HG02678 (cell line): Measurements from ENCODE around the gene SMYD3.

Source experiments
- ATAC-seq: cut with Tn5 transposase; IDR thresholded peaks from one replicate; pipeline ENCODE4 v1.9.1; 2021; ENCODE audit warnings: mild to moderate bottlenecking, moderate library complexity; ENCODE audit not compliant: unreplicated experiment

Gene SMYD3

DNA sequence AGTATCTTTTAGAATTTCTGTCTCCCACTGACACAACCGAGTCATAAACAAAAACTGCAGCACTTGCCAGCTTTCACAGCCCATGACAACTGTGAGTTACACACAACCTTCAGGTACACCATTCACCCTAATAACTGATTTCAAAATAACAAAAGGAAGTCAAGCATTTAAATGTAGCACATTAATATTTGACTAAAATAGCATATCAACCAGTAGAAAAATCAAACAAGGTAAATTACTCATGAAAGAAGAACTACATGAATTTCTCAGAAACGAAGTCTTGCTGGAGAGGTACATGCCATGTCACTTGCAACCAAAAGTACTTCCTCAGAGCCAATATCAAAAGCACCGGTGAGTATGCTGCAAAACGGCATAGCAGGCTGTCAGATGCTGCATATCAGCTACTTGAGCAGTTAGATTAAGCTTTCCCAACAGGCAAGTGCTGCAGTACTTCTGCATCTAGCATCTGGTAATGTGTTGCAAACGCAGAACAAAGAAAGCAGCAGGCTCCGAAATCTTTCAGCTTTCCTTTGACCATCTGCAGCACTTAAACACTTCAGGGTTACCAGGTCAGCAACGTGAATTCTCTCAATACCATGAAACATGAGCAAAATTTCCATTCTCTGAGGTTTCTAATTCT lies 223.2 kb downstream of the SMYD3 start:
- no peak for ATAC-seq

DNA sequence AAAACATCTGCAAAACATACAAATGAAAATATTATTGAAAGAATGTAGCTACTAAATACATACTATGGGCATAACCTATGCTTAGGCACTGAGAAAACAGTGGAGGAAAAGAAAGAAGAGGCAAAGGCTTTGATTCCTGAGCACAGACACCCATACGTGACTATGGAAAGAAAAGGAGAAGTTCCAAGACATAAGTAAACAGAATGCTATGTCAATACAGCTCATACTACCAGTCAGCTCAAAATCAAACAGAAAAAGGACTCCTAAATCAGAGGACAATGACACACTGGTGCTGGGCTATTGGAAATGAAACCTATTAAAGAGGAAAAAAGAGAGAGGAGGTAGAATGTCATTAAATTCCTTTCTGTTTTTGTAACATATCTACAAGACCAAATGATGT lies 225.4 kb downstream of the SMYD3 start:
- no peak for ATAC-seq

DNA sequence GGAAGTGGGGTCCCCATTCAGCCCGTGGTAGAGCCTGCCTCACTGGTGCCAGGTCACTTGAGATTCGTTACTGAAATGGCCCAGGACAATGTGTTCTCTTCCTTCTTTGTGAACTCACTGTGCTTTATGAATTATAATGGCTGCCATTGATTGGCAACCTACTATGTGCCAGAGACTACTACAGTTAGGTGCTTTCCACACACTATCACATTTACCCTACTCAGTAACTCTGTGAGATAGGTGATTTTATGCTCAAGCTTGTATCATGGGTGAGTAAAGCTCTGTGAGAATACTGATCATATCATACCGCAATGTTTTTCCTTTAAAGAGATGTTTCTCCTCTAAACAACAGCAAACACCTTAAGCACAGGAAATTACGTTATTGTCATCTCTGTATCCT lies 225.9 kb downstream of the SMYD3 start:
- no peak for ATAC-seq

DNA sequence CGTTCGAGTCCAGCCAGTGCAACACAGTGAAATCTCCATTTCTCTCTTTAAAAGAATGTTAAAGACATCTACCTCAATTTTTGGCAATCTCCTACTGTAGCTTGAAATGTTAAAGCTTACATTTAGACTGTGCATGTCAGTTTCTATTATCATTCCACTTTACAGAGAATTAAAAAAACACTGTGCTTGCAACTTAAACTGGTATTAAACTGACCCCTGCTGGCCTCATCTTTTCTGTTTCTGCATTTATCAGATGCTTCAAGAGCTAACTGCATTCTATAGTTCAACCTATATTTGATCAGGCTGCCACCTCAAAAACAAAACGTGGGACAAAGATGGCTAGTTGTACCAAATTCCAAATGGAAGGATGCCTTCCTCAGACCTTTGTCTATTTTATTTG lies 226.5 kb downstream of the SMYD3 start:
- ATAC-seq, result no peak

DNA sequence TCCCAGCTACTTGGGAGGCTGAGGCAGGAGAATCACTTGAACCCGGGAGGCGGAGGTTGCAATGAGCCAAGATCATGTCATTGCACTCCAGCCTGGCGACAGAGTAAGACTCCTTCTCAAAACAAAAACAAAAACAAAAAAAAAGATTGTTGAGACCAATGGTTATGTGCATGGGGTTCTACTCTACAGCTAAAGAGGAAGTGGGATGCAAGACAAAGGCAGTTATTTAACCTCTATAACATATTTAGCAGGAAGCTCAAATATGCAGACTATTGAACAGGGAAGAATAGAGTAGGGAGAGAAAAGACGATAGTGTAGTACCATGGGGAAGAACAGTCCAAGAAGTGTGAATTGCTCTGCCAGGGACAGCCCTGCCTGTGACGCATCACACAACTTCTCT lies 227.7 kb downstream of the SMYD3 start:
- ATAC-seq, result no peak

DNA sequence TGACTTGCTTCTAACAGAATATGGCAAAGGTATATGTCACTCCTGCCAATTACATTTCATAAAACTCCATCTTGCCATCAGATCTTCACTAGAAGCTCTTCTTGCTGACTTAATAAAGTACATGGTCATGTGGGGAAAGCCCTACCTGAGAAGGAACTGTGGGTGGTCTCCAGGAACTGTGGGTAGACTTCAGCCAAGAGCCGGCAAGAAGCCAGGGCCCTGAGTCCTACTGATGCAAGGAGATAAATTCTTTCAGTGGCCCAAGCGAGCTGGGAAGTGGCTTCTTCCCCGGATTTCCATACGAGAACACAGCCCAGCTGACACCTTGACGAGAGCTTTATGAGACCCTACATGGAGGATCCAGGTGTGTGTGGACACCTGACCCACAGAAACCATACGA lies 228.7 kb downstream of the SMYD3 start:
- no peak for ATAC-seq

DNA sequence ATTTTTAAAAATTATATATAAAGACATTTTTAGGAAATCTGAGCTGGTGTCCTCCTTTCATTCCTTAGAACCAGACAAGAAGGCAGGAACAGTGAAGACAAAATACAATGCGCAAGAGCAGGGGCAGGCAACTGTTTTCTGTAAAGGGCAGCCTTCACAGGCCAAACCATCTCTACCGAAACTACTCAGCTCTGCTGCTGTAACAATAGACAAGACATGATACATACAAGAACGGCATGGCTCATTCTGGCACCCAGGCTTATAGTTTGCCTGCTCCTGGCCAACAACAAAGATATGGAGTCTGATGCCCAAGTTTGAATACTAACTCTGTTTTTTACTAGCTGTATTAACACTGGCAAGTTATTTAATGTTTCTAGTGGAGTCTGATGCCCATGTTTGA lies 232.0 kb downstream of the SMYD3 start:
- ATAC-seq, result no peak

DNA sequence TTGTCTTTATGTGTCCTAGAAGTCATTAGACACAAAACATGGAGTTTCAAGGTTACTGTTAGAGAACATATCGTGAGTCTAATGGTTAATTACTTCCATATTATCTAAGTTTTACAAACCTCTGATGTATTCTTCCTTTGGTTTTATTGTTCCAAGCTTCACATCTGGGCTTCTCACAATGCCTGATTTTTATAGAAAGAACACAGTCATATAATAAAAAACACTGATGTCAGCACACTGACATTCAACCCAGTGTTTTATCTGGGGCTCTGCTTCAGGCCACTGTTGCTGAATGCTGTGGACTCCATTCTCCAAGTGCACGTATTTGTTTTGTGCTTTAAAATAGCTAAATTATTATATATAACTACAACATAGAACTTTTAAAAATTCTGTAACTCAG lies 232.9 kb downstream of the SMYD3 start:
- ATAC-seq, result no peak

DNA sequence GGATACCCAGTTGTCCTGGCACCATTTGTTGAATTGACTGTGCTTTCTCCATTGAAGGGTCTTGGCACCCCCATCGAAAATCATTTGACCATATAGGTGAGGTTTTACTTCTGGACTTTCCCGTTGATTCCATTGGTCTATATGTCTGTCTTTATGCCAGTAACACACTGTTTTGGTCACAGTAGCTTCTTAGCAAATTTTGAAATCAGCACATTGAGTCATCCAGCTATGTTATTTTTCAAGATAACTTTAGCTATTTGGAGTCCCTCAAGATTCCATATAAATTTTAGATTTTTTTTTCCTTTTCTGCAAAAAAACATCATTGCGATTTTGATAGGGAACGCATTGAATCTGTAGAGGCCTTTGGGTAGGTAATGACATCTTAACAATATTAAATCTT lies 235.6 kb downstream of the SMYD3 start:
- ATAC-seq, result no peak

DNA sequence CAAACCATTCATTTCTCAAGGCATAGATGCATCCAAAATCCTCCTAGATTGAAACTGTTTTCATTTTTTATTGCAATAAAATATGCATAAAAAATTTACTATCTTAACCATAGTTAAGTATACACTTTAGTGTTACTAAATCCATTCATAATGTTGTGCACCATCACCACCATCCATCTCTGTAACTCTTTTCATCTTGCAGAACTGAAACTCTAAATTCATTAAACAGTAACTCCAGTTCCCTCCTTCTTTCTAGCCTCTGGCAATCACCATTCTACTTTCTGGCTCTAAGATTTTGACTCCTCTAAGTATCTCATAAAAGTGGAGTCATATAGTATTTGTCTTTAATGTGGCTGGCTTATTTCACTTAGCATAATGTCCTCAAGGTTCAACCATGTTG lies 236.8 kb downstream of the SMYD3 start:
- peak; percentile 84 for ATAC-seq

DNA sequence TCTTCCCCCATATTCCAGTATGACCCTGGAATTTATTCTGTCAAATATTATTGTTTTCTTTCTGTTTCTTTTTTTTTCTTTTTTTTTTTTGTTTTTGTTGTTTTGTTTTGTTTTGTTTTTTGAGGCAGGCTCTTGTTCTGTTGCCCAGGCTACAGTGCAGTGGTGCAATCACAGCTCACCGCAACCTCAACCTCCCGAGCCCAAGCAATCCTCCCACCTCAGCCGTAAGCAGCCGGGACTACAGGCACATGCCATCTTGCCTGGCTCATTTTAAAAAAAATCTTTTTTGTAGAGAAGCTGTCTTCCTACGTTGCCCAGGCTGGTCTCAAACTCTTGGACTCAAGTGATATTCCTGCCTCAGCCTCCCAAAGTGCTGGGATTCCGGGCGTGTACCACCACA lies 237.6 kb downstream of the SMYD3 start:
- no peak for ATAC-seq

DNA sequence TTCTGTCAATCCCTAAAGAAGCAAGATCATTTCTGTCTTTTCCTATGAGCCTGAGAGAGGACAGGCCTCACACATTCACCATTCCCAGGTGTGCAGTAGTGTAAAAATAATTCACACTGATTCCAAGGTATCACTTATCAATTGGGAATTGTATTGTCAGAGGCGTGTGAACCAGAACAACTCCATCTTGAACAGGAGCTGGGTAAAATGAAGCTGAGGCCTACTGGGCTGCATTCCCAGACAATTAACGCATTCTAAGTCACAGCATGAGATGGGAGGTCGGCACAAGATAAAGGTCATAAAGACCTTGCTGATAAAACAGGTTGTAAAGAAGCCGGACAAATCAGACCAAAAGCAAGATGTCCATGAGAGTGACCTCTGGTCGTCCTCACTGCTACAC lies 239.2 kb downstream of the SMYD3 start:
- no peak for ATAC-seq

DNA sequence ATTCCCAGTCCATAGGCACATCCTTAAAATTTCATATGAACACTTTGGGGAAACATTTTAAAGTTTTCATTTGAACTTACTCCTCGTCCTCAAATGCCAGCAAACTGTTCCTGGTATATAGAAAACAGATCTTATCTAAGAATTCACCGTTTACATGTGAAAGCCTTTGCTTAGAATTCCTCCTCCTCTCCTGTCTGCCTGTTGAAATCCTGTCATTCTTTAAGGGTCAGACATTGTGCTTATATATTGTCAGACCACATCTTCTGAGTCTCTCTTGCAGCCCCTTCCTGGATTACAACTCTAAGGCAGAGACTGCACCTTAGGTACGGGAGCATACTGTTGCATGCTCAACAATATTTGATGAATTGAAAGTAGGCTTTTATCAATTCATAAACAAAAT lies 239.7 kb downstream of the SMYD3 start:
- no peak for ATAC-seq

DNA sequence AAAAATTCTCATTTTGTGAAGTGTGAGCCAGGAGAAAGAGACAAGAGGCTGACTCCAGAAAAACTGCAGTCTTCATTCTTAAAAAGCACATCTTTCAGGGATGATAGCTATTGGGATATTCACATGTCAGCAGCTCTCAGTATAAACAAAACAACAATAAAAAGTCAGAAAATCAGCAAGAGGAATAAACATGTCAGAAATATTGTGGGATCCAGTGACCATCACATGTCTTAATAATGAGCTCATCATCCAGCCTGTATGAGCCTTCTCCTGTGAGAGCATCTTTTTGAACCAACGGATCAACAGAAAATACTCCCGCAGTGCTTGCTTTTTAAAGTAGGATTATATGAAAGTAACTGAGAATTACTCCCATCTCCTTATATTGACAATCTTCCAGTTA lies 241.6 kb downstream of the SMYD3 start:
- ATAC-seq, result no peak

DNA sequence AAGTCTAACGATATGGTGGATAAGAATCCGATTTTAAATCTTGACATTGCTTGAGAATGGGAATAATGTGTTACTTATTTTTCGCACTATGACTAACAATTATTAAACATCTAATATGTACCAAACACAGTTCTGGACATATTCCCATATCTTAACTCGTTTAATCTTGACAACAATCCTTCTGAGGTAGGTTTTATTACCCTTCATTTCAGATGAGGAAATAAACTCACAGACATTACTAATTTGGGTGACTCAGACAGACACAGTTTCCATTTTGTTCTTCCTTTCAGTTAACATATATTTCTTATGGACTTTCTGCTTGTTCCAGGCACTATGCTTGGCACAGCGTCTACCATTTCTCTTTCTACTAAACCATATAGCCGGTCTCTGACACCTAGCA lies 244.8 kb downstream of the SMYD3 start:
- no peak for ATAC-seq

DNA sequence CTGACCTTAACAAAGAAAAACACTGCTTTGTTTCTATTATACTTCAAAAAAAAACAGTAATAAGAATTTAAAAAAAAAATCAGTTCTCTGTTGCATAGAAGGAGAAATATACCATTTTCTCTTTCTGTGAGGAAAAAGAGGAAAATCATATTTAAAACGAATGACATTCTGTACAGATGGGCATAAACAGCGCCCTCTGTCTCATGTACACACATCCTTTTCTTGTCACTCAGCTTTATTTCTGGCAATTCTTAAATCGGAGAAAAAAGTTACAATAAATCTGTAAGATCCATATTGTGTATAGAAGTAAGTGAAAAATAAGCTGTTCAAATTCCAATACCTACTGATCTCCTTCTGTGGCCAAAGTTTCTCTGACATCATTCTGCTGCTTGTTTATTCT lies 245.4 kb downstream of the SMYD3 start:
- ATAC-seq, result no peak

DNA sequence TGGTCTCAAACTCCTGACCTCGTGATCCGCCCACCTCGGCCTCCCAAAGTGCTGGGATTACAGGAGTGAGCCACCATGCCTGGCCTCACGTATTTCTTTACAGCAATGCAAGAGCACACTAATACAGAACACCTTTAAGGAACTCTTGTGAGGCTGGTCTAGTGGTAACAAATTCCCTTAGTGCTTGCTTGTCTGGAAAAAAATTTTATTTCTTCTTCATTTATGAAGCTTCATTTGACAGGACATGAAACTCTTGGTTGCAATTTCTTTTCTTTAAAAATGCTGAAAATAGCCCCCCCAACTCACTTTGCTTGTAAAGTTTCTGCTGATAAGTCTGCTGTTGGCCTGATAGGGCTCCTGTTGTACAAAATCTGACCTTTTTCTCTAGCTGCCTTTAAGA lies 248.8 kb downstream of the SMYD3 start:
- no peak for ATAC-seq

DNA sequence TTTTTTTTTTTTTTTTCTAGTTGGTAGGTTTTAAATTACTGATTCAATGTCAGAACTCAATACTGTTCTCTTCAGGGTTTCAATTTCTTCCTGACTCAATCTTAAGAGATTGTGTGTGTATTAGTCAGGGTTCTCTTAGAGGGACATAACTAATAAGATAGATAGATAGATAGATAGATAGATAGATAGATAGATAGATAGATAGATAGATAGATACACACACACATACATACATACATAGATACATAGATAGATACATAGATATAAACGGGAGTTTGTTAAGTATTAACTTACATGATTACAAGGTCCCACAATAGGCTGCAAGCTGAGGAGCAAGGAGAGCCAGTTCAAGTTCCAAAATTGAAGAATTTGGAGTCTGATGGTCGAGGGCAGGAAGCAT lies 251.3 kb downstream of the SMYD3 start:
- ATAC-seq, result no peak

DNA sequence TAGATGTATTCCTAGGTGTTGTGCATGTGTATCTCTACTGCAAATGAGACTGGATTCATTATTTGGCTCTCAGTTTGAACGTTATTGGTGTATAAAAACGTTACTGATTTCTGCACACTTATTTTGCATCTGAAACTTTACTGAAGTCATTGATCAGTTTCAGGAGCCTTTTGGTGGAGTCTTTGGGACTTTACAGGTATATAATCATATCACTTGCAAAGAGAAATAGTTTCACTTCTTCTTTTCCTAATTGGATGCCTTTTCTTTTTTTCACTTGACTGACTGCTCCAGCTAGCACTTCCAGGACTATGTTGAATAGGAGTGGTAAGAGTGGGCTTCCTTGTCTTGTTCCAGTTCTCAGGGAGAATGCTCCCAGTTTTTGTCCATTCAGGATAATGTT lies 252.2 kb downstream of the SMYD3 start:
- ATAC-seq, result no peak

DNA sequence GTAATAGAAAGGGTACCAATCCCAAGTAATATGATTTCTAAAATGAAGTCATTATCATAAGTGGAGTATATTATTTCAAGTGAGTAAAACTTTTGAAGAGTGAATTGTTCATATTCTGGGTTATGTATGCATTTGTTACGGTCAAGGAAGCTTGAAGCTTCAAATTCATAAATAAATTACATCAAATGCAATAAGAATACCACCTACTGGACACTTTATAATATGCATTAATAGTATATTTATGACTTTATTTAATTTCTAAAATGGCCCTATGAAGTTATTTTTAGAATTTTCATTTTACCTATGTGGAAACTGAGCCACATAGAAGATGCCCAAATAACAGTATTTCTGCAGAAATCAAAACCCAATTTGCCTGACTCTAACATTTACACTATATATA lies 260.6 kb downstream of the SMYD3 start:
- no peak for ATAC-seq

DNA sequence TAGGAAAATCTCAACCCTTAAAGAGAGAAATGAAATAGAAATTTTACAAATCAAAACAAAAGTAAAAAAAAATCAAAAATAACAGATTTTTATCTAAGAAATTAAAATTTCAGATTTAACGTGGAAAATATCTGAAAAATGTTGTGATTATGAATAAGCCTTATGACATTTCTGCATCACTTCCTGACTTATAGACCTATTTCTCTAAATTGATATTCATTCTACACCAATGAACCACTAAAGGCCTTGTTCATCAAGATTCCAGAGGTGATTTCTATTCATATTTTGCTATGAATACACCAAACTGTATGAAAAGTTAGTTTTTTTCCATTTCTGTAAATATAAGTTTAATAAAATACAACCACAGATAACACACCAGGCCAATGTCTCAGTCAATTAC lies 261.5 kb downstream of the SMYD3 start:
- no peak for ATAC-seq

DNA sequence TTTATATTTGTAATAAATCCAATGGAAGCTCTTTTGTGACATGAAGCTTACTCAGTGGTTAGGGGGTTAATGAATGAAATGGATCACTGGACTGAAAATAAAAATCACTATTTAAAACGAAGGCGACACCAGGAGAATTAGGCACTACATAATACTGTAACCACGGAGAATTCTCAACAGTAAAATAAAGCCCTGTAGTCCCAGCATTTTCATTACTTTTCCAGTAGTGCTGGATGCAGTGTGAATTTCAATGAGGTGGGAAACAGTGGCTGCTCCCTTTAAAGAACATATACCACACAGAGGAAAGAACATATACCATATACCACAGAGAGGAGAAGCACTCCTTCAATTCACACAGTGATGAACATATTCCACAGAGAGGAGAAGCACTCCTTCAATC lies 275.0 kb downstream of the SMYD3 start:
- no peak for ATAC-seq

DNA sequence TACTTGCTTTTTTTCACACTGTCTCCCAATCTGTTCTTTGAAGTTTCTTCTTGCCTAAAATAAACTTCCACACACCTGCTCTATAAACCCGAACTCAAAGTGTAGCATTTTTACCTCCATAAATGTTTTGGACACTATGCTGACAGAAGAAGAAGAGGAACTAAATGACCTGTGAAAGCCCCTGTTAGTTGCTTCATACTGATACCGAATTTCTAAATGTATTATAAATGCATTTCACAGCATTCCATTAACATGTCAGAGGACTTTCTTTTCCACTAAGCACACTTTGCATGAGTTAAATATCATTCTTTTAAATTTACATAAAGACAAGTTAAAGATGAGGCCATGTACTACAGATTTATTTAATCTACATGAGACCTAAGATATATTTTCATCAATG lies 281.0 kb downstream of the SMYD3 start:
- no peak for ATAC-seq
